SK-N-MC (cell line): ENCODE results near the gene NHS.

Experiments used
- EZH2 ChIP-seq: fragments of 200-600 bp; sonication (generic); IDR thresholded peaks from one replicate; pipeline ENCODE4 v1.6.1; 2017; ENCODE audit warnings: antibody characterized with exemption
- POLR2AphosphoS5 ChIP-seq: IDR thresholded peaks from 2 replicates; pipeline ENCODE4 v1.6.1; 2012; ENCODE audit warnings: mild to moderate bottlenecking, low read depth, low read length, borderline replicate concordance

- TF ChIP-seq POLR2AphosphoS5, result no peak
- TF ChIP-seq EZH2, result no peak
Observed at GRCh38 chrX:17779434-17779833, 404.4 kb downstream of the NHS start.
